Hepatic stellate cell (primary cell): Measurements from ENCODE around the gene LAX1.
A peak's percentile ranks its signal among the peaks of the same experiment; 100 is the strongest.
"Not testable (repeated sequence)": the region's sequence is repeated elsewhere in the genome, so short reads cannot be mapped to it uniquely, and the experiment has no call there.

Source experiments
- DNase-seq: peaks from one replicate; pipeline ENCODE4 v3.0.0; 2011; ENCODE audit warnings: low spot score

LAX1 gene

GRCh38 chr1:203765029-203765837 is at the start of gene LAX1:
TSS of gene LAX1 (plus strand) at chr1:203765183. CDS start at chr1:203765566, 383 bp downstream.
- DNase-seq = no peak

GRCh38 chr1:203717120-203717519 is 47.9 kb upstream of the LAX1 start:
- no peak for DNase-seq

GRCh38 chr1:203720242-203720641 is 44.7 kb upstream of the LAX1 start:
- DNase-seq = no peak

GRCh38 chr1:203722909-203723308 is 42.1 kb upstream of the LAX1 start:
- DNase-seq = no peak

- DNase-seq = no peak
Observed at GRCh38 chr1:203726417-203726867, 38.5 kb upstream of the LAX1 start.

GRCh38 chr1:203733009-203733863 is 31.7 kb upstream of the LAX1 start:
- DNase-seq = no peak

- DNase-seq = no peak
Observed at GRCh38 chr1:203742436-203742835, 22.5 kb upstream of the LAX1 start.

GRCh38 chr1:203743091-203743571 is 21.9 kb upstream of the LAX1 start:
- DNase-seq = no peak

- DNase-seq = no peak
Observed at GRCh38 chr1:203744075-203744972, 20.7 kb upstream of the LAX1 start.

- DNase-seq = no peak
Observed at GRCh38 chr1:203746281-203746680, 18.7 kb upstream of the LAX1 start.

- peak; percentile 50 for DNase-seq
Observed at GRCh38 chr1:203751051-203751450, 13.9 kb upstream of the LAX1 start.

- DNase-seq = not testable (repeated sequence)
Observed at GRCh38 chr1:203751618-203752361, 13.2 kb upstream of the LAX1 start.

GRCh38 chr1:203754455-203754864 is 10.5 kb upstream of the LAX1 start:
- DNase-seq = no peak

GRCh38 chr1:203756036-203756435 is 8.9 kb upstream of the LAX1 start:
- DNase-seq = no peak

GRCh38 chr1:203758749-203759148 is 6.2 kb upstream of the LAX1 start:
- DNase-seq = not testable (repeated sequence)

GRCh38 chr1:203760506-203760905 is 4.5 kb upstream of the LAX1 start:
- DNase-seq = no peak

- not testable (repeated sequence) for DNase-seq
Observed at GRCh38 chr1:203761958-203762357, 3.0 kb upstream of the LAX1 start.

- DNase-seq = no peak
Observed at GRCh38 chr1:203763505-203763904, 1.5 kb upstream of the LAX1 start.

- DNase-seq = no peak
Observed at GRCh38 chr1:203764105-203765028, 616 bp upstream of the LAX1 start.

- DNase-seq = no peak
Observed at GRCh38 chr1:203768256-203768655, 3.3 kb downstream of the LAX1 start.
